Endothelial cell of umbilical vein (primary cell): Measurements from ENCODE around the gene IRS1. TPM values are rescaled to one million over a fixed set of nuclear protein-coding genes. Genes with fewer than 3 reads are reported as not detected.

Experiments used
- BruUV-seq: library from RNA; stranded (reverse); fragments of 400-500 nt; replicated peaks from 2 replicates; lab custom pipeline; 2021; lab: Mats Ljungman, UMichigan
- CTCF ChIA-PET: fragments of 300-600, 350-600 bp; sonication (Branson Sonifier 250); formaldehyde crosslinking; loops from one replicate; lab custom pipeline; 2021; ENCODE audit warnings: antibody characterized with exemption, inconsistent platforms; lab: Charles Lee
- POLR2A ChIA-PET: fragments of 300-600, 350-600 bp; sonication (Branson Sonifier 250); formaldehyde crosslinking; loops from one replicate; lab custom pipeline; 2021; ENCODE audit warnings: antibody characterized with exemption, inconsistent platforms; lab: Charles Lee
- DNase-seq: peaks from one replicate; pipeline ENCODE4 v3.0.0-alpha.2; 2011; ENCODE audit warnings: low read depth, low spot score
- FAIRE-seq: peaks from 2 replicates; lab custom pipeline; 2011; peaks lifted over from hg19 to GRCh38; lab: Jason Lieb, UNC
- H2AFZ ChIP-seq: 2 replicates; pipeline ENCODE4 v1.6.0; 2012; ENCODE audit warnings: low read depth, low read length, control low read depth, inconsistent platforms
- H3K27ac ChIP-seq: 2 replicates; pipeline ENCODE4 v1.5.1; 2011; ENCODE audit warnings: low read depth, mild to moderate bottlenecking, control low read depth, low read length, moderate library complexity; ENCODE audit not compliant: insufficient read depth
- H3K27me3 ChIP-seq, 2 experiments: 2 replicates each; pipeline versions ENCODE4 v1.6.0 to v1.6.1; 2011; ENCODE audit warnings: low read length in 2 of 2, mixed read lengths in 1 of 2; ENCODE audit not compliant: control insufficient read depth in 2 of 2, insufficient read depth in 2 of 2
- H3K36me3 ChIP-seq, 2 experiments: 2 replicates in 1 of 2; 3 replicates in 1 of 2; pipeline ENCODE4 v1.5.1; 2011; ENCODE audit warnings: low read length in 2 of 2, mild to moderate bottlenecking in 1 of 2, moderate library complexity in 1 of 2; ENCODE audit not compliant: control insufficient read depth in 2 of 2, insufficient read depth in 2 of 2; ENCODE audit errors: extremely low read depth in 1 of 2
- H3K4me1 ChIP-seq: 3 replicates; pipeline ENCODE4 v1.5.1; 2011; ENCODE audit warnings: mild to moderate bottlenecking, low read length; ENCODE audit not compliant: control insufficient read depth, insufficient read depth; ENCODE audit errors: extremely low read depth
- H3K4me2 ChIP-seq: 2 replicates; pipeline ENCODE4 v1.6.1; 2011; ENCODE audit warnings: low read length, control low read depth, mixed read lengths; ENCODE audit not compliant: insufficient read depth
- H3K4me3 ChIP-seq, 3 experiments: fragments of 200-600 bp in 1 of 3; sonication (generic), shearing (Covaris generic) in 1 of 3; replicated peaks in 1 of 3; 2 replicates each; pipeline ENCODE4 v1.5.1; 2011 to 2016; ENCODE audit warnings: control low read depth in 3 of 3, low read length in 3 of 3, mild to moderate bottlenecking in 2 of 3, inconsistent platforms in 1 of 3, low read depth in 1 of 3, moderate library complexity in 1 of 3; ENCODE audit not compliant: insufficient read depth in 1 of 3
- H3K79me2 ChIP-seq: 2 replicates; pipeline ENCODE4 v1.6.0; 2012; ENCODE audit warnings: low read length, inconsistent platforms; ENCODE audit not compliant: control insufficient read depth, insufficient read depth
- H3K9ac ChIP-seq: replicated peaks from 2 replicates; pipeline ENCODE3; 2011; ENCODE audit warnings: low read length, control low read depth; ENCODE audit not compliant: insufficient read depth; ENCODE audit errors: extremely low read depth
- H3K9me1 ChIP-seq: replicated peaks from 3 replicates; pipeline ENCODE4 v1.6.0; 2011; ENCODE audit warnings: mild to moderate bottlenecking, low read length; ENCODE audit not compliant: control insufficient read depth, insufficient read depth; ENCODE audit errors: extremely low read depth
- H3K9me3 ChIP-seq: replicated peaks from 2 replicates; pipeline ENCODE4 v1.5.1; 2012; ENCODE audit warnings: low read length, inconsistent platforms; ENCODE audit not compliant: control insufficient read depth, insufficient read depth
- H4K20me1 ChIP-seq: replicated peaks from 2 replicates; pipeline ENCODE3; 2011; ENCODE audit warnings: mild to moderate bottlenecking, low read length; ENCODE audit not compliant: control insufficient read depth, insufficient read depth; ENCODE audit errors: extremely low read depth
- EZH2 ChIP-seq: IDR thresholded peaks from 2 replicates; pipeline ENCODE4 v1.6.1; 2012; ENCODE audit warnings: borderline replicate concordance, low read depth, mild to moderate bottlenecking, moderate library complexity, low read length, inconsistent platforms; ENCODE audit not compliant: severe bottlenecking
- FOS ChIP-seq: IDR thresholded peaks from 2 replicates; pipeline ENCODE4 v1.6.1; 2011; ENCODE audit warnings: mild to moderate bottlenecking, low read length, moderate library complexity, borderline replicate concordance; ENCODE audit not compliant: insufficient read depth
- GATA2 ChIP-seq: IDR thresholded peaks from 2 replicates; pipeline ENCODE4 v1.7.0; 2011; ENCODE audit warnings: low read depth, mild to moderate bottlenecking, moderate library complexity, mixed read lengths, low read length; ENCODE audit not compliant: insufficient read length, insufficient read depth
- JUN ChIP-seq: IDR thresholded peaks from 2 replicates; pipeline ENCODE4 v1.6.1; 2011; ENCODE audit warnings: borderline replicate concordance, low read depth; ENCODE audit not compliant: insufficient read length, insufficient read depth
- MYC ChIP-seq: IDR thresholded peaks from one replicate; pipeline ENCODE4 v1.6.1; 2011; ENCODE audit warnings: mild to moderate bottlenecking, low read depth, low read length
- POLR2A ChIP-seq: IDR thresholded peaks from 2 replicates; pipeline ENCODE4 v1.6.1; 2012; ENCODE audit warnings: low read depth, mild to moderate bottlenecking, control low read depth, low read length
- POLR2AphosphoS5 ChIP-seq: IDR thresholded peaks from 2 replicates; pipeline ENCODE4 v1.6.1; 2012; ENCODE audit warnings: low read depth, mild to moderate bottlenecking, control low read depth, low read length, moderate library complexity; ENCODE audit not compliant: insufficient read depth
- dilution Hi-C: fragments of 300-500 bp; cut with MboI; formaldehyde crosslinking; loops from one replicate; pipeline ENCODE4 v1.15.0; 2019; ENCODE audit warnings: low sequenced_read_pairs; ENCODE audit not compliant: extremely low pct_ligation_motif_present
- intact Hi-C: fragments of 100-400 bp; cut with micrococcal nuclease; formaldehyde crosslinking; loops from one replicate; pipeline ENCODE4 v1.10.0; 2022
- polyA plus RNA-seq, 4 experiments: library from polyadenylated mRNA; depleted of rRNA in 3 of 4; stranded (reverse) in 3 of 4; unstranded in 1 of 4; fragments of >200 nt; gene quantifications; 2 replicates each; pipeline versions ENCODE4 v1.2.1 to v1.2.3, GENCODE V29; 2011 to 2012; ENCODE audit warnings: missing spikeins in 1 of 4
- total RNA-seq: library from RNA; stranded (reverse); gene quantifications from 2 replicates; pipeline ENCODE4 v1.2.3, GENCODE V29; 2021
- TF ChIP-seq, protein P1 (sequence below), 2 donors: IDR thresholded peaks; 1 replicate in 1 of 2; 2 replicates in 1 of 2; pipeline ENCODE4 v1.5.1; 2011; ENCODE audit warnings: low read length in 2 of 2, mild to moderate bottlenecking in 2 of 2, moderate library complexity in 2 of 2, control low read depth in 1 of 2, inconsistent platforms in 1 of 2, low read depth in 1 of 2; ENCODE audit not compliant: insufficient read depth in 1 of 2; ENCODE audit errors: extremely low read depth in 1 of 2
- TF ChIP-seq, protein P2 (sequence below): IDR thresholded peaks from 2 replicates; pipeline ENCODE4 v1.6.1; 2011; ENCODE audit not compliant: insufficient read depth, insufficient read length

Gene IRS1
- total and polyA plus RNA-seq, 2 donors (not counting 3 experiments of a cell fraction or from before 2014, with no cell fraction given): 0.10 to 0.11 TPM

DNA sequence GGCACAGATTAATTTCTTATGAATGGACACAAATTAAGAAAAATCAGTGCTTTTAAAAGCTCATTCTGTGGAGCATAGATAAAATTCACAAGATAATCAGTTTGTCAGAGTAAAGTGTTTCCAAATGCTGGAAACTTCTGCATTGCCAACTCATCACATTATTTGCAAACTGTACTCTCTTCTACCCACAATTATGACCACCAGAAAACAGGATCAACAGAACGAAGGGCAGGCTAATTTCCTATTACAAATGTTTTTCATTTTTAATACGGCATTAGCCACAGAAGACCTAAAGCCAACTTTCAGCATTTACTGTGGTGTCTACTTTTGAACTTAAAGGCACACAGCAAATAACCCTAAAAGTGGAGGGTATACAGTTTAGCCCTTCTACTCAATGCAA lies 6.0 kb downstream of the IRS1 start:
- peaks cover 7% of the 10 kb centered on the region for H3K4me1 ChIP-seq
- no TSS peak for BruUV-seq
- no peak overlapping the region for H2AFZ ChIP-seq
- no peaks in the 10 kb centered on the region for H3K79me2 ChIP-seq
- H3K4me3 ChIP-seq: no peak overlapping the region
- H3K9me3 ChIP-seq: no peaks in the 10 kb centered on the region
- TF ChIP-seq, protein P1, sequence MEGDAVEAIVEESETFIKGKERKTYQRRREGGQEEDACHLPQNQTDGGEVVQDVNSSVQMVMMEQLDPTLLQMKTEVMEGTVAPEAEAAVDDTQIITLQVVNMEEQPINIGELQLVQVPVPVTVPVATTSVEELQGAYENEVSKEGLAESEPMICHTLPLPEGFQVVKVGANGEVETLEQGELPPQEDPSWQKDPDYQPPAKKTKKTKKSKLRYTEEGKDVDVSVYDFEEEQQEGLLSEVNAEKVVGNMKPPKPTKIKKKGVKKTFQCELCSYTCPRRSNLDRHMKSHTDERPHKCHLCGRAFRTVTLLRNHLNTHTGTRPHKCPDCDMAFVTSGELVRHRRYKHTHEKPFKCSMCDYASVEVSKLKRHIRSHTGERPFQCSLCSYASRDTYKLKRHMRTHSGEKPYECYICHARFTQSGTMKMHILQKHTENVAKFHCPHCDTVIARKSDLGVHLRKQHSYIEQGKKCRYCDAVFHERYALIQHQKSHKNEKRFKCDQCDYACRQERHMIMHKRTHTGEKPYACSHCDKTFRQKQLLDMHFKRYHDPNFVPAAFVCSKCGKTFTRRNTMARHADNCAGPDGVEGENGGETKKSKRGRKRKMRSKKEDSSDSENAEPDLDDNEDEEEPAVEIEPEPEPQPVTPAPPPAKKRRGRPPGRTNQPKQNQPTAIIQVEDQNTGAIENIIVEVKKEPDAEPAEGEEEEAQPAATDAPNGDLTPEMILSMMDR (IDR thresholded peaks at IDR 0.05; ENCODE audit: extremely low read depth in 1 of 2, insufficient read depth in 1 of 2, low read depth in 1 of 2, low read length in 2 of 2): no peak
- TF ChIP-seq POLR2A (no peak), GATA2 (no peak), FOS (no peak), EZH2 (no peak), POLR2AphosphoS5 (no peak), MYC (no peak), JUN (no peak)
- TF ChIP-seq, protein P2, sequence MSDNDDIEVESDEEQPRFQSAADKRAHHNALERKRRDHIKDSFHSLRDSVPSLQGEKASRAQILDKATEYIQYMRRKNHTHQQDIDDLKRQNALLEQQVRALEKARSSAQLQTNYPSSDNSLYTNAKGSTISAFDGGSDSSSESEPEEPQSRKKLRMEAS: no peak
- CTCF ChIA-PET: interaction anchor here (1.0 kb wide), 1 partner anchor 9 kb away, joined by 4 read pairs; no protein-coding TSS in a partner anchor
- DNase-seq (no peak), FAIRE-seq (no peak)
- H3K9ac ChIP-seq: no peak overlapping the region
- intact Hi-C loops: loop anchor here (5.0 to 10.0 kb wide), 2 partner anchors 581 to 759 kb away; no protein-coding TSS in a partner anchor
- POLR2A ChIA-PET: no interaction called here
- H3K27ac ChIP-seq: no peak overlapping the region
- no peak overlapping the region for H3K4me2 ChIP-seq
- H3K36me3 ChIP-seq: no peaks in the 10 kb centered on the region
- dilution Hi-C loops: no loop called here
- H3K27me3 ChIP-seq: peaks cover 11 to 22% of the 10 kb centered on the region in 2 experiments
- H3K9me1 ChIP-seq: no peaks in the 10 kb centered on the region
- H4K20me1 ChIP-seq: no peaks in the 10 kb centered on the region
